ENCODE data around the gene DAPK2.

DNA sequence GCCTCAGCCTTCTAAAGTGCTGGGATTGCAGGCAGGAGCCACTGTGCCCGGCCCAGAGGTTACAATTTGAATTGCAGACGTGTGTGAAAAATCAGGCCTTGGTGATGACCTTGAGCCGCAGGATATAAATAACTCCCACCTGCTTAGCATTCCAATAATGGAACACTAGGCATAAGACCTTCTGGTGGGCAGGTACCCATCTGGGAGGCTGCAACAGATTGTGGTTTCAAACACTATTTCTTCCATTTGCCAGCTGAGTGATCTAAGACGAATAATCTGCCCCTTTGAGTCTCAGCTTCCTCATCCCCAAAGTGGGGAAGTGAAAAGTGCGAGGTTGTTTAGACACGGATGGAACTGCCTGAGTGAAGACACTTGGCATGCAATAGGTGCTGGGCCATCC is 164.9 kb downstream of the DAPK2 start:
- TF ChIP-seq, protein P1, sequence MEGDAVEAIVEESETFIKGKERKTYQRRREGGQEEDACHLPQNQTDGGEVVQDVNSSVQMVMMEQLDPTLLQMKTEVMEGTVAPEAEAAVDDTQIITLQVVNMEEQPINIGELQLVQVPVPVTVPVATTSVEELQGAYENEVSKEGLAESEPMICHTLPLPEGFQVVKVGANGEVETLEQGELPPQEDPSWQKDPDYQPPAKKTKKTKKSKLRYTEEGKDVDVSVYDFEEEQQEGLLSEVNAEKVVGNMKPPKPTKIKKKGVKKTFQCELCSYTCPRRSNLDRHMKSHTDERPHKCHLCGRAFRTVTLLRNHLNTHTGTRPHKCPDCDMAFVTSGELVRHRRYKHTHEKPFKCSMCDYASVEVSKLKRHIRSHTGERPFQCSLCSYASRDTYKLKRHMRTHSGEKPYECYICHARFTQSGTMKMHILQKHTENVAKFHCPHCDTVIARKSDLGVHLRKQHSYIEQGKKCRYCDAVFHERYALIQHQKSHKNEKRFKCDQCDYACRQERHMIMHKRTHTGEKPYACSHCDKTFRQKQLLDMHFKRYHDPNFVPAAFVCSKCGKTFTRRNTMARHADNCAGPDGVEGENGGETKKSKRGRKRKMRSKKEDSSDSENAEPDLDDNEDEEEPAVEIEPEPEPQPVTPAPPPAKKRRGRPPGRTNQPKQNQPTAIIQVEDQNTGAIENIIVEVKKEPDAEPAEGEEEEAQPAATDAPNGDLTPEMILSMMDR (conservative IDR thresholded peaks at IDR 0.05; ENCODE audit: low read depth, low read length), result no peak
- no peak for TF ChIP-seq EZH2phosphoT487 (IDR thresholded peaks at IDR 0.05; ENCODE audit: borderline replicate concordance, low read length)
- TF ChIP-seq EZH2 (IDR thresholded peaks at IDR 0.05; ENCODE audit: low read length, unreplicated experiment), result no peak
